HG02885 (cell line): ENCODE measurements around the gene FHIP1A.
"Not testable (repeated sequence)": the region's sequence is repeated elsewhere in the genome, so short reads cannot be mapped to it uniquely, and the experiment has no call there.

Experiments used
- ATAC-seq: cut with Tn5 transposase; IDR thresholded peaks from one replicate; pipeline ENCODE4 v1.9.1; 2021; ENCODE audit warnings: mild to moderate bottlenecking; ENCODE audit not compliant: unreplicated experiment, poor library complexity

FHIP1A gene

GRCh38 chr4:151408630-151409469 lies at the start of gene FHIP1A:
Gene FHIP1A, plus strand, starts transcription at chr4:151409176. Its CDS starts 157,084 bp downstream, at chr4:151566260.
- peak; percentile 78 for ATAC-seq

- no peak for ATAC-seq
These were observed 49.4 kb upstream of the FHIP1A start for GRCh38 chr4:151359576-151359975.

GRCh38 chr4:151361126-151361525 lies 47.9 kb upstream of the FHIP1A start:
- no peak for ATAC-seq

- no peak for ATAC-seq
These were observed 47.0 kb upstream of the FHIP1A start for GRCh38 chr4:151361966-151362365.

- ATAC-seq, result peak; percentile 99
These were observed 46.4 kb upstream of the FHIP1A start for GRCh38 chr4:151362404-151363164.

GRCh38 chr4:151376540-151376939 lies 32.4 kb upstream of the FHIP1A start:
- ATAC-seq, result no peak

GRCh38 chr4:151389311-151389710 lies 19.7 kb upstream of the FHIP1A start:
- ATAC-seq, result no peak

- ATAC-seq, result not testable (repeated sequence)
These were observed 19.2 kb upstream of the FHIP1A start for GRCh38 chr4:151389799-151390198.

GRCh38 chr4:151395873-151396272 lies 13.1 kb upstream of the FHIP1A start:
- ATAC-seq, result no peak

- ATAC-seq, result no peak
These were observed 8.6 kb upstream of the FHIP1A start for GRCh38 chr4:151400343-151400742.

GRCh38 chr4:151401739-151402138 lies 7.2 kb upstream of the FHIP1A start:
- no peak for ATAC-seq

GRCh38 chr4:151402145-151402865 lies 6.7 kb upstream of the FHIP1A start:
- no peak for ATAC-seq

GRCh38 chr4:151403656-151404055 lies 5.3 kb upstream of the FHIP1A start:
- no peak for ATAC-seq

- ATAC-seq, result not testable (repeated sequence)
These were observed 4.2 kb upstream of the FHIP1A start for GRCh38 chr4:151404802-151405201.

- no peak for ATAC-seq
These were observed 2.0 kb upstream of the FHIP1A start for GRCh38 chr4:151407018-151407417.

- ATAC-seq, result peak; percentile 83
These were observed 1.3 kb upstream of the FHIP1A start for GRCh38 chr4:151407466-151408379.

- no peak for ATAC-seq
These were observed 671 bp upstream of the FHIP1A start for GRCh38 chr4:151408380-151408629.

GRCh38 chr4:151409470-151410313 lies 716 bp downstream of the FHIP1A start:
- no peak for ATAC-seq

- no peak for ATAC-seq
These were observed 7.0 kb downstream of the FHIP1A start for GRCh38 chr4:151415978-151416377.
